GM12873 (cell line): ENCODE data around the gene TOR1B.

Experiments used
- TF ChIP-seq, protein P1 (sequence below): IDR thresholded peaks from 2 replicates; pipeline ENCODE4 v1.5.1; 2012; ENCODE audit warnings: low read depth, mild to moderate bottlenecking, moderate library complexity, low read length, control low read depth; ENCODE audit not compliant: insufficient read depth; ENCODE audit errors: missing control alignments

The TOR1B gene, protein sequence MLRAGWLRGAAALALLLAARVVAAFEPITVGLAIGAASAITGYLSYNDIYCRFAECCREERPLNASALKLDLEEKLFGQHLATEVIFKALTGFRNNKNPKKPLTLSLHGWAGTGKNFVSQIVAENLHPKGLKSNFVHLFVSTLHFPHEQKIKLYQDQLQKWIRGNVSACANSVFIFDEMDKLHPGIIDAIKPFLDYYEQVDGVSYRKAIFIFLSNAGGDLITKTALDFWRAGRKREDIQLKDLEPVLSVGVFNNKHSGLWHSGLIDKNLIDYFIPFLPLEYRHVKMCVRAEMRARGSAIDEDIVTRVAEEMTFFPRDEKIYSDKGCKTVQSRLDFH

DNA sequence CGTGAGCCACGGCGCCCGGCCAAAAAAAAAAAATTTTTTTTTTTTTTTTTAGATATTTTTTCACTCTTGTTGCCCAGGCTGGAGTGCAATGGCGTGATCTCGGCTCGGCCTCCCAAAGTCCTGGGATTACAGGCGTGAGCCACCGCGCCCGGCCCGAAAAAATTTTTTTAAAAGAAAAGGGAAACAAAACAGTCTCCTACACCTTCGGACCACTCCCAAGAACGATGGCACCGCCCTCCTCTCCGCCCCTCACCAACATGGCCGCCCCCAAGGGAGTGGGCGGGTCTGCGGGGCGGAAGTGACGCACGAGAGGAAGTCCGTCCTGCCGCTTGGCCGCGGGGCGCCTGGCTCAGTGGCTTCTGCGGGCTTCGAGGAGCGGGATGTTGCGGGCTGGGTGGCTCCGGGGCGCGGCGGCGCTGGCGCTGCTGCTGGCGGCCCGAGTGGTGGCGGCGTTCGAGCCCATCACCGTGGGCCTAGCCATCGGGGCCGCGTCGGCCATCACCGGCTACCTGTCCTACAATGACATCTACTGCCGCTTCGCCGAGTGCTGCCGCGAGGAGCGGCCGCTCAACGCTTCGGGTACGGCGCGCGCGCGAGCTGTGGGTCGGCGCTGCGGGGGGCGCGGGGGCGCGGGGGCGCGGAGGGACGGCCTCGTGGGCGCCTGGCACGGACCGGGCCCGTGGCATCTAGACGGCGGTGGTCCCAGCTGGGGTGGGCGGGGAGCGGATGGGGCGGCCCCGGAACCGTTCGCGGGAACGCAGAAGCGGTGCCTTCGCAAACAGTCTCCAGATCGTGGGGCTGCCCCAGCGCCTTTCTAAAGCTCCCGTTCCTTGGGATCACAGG, at the start of gene TOR1B:
Gene TOR1B (plus strand): TSS at position 352 of the 843 bp plus-strand sequence. CDS start 29 bp downstream, at position 381.
- TF ChIP-seq, protein P1, sequence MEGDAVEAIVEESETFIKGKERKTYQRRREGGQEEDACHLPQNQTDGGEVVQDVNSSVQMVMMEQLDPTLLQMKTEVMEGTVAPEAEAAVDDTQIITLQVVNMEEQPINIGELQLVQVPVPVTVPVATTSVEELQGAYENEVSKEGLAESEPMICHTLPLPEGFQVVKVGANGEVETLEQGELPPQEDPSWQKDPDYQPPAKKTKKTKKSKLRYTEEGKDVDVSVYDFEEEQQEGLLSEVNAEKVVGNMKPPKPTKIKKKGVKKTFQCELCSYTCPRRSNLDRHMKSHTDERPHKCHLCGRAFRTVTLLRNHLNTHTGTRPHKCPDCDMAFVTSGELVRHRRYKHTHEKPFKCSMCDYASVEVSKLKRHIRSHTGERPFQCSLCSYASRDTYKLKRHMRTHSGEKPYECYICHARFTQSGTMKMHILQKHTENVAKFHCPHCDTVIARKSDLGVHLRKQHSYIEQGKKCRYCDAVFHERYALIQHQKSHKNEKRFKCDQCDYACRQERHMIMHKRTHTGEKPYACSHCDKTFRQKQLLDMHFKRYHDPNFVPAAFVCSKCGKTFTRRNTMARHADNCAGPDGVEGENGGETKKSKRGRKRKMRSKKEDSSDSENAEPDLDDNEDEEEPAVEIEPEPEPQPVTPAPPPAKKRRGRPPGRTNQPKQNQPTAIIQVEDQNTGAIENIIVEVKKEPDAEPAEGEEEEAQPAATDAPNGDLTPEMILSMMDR: no peak

DNA sequence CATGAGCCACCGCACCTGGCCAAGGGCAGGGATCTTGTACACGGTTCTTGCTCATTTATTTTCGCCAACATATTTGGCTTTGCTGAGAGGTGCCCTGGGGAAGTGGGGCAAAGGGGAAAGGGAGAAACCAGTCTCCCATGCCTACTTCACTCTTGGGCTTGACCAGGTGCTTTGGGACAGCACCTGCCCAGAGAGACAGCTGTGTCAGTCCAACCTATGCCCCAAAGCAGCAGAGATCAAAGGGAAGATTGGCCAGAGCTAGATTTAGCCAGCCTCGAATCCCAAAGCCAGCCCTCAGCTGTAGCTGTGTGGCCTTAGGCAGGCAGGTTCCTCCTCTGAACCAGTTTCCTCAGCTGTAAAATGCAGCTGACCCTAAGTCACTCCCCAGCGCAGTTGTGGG, 47.8 kb upstream of the TOR1B start:
- TF ChIP-seq, protein P1: no peak

DNA sequence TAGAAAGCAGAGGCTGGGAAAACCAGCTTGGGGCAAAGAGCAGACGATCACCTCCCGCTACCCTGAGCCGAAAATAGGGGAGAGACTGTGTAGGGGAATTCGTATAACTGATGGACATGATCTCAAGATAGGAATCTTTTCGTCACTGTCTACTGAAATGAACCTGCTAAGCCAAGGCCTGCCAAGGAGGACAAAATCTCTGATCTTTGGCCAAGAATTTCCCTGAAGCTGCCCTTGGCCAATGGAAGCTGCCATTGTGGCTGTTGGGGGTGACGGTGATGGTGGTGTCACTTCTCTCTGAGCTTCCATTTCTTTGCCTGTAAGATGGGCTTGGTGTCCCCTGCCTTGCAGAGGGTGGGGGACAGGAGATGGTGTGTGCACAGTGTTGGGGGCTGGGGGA, 46.8 kb upstream of the TOR1B start:
- TF ChIP-seq, protein P1: no peak

DNA sequence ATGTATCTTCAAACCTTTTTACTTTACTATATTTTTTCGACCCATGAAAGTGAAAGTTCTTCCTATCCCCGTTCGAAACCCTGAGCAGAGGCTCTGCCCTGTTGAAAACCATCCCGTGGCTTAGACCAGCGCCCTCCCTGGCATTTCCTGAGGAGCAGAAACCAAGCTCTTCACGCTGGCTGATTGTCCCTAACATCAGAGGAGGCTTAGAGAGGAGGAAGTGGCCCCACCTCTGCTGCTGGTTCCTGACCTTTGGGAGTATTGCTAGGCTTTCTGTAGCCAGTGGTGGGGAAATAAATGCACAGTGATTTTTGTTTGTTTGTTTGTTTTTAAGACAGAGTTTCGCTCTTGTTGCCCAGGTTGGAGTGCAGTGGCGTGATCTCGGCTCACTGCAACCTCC, 45.9 kb upstream of the TOR1B start:
- TF ChIP-seq, protein P1: no peak

DNA sequence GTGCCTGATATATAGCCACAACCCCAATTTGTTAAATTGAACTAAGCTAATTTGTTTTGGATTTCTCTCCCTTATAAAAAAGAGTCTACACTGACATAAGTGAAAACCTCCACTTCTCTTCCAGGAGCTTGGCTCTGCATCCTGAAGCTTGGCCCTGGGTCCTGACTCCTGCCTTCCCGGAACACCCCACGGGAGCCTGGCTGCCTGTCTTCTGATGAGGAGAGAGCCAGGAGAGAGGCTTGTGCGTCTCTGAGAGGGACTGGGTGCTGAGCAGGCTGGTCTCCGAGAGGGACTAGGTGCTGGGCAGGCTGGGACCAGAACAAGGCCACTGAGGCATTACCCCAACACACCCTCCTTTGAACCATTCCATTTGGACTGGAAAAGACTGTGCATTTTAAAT, 43.7 kb upstream of the TOR1B start:
- TF ChIP-seq, protein P1: no peak

DNA sequence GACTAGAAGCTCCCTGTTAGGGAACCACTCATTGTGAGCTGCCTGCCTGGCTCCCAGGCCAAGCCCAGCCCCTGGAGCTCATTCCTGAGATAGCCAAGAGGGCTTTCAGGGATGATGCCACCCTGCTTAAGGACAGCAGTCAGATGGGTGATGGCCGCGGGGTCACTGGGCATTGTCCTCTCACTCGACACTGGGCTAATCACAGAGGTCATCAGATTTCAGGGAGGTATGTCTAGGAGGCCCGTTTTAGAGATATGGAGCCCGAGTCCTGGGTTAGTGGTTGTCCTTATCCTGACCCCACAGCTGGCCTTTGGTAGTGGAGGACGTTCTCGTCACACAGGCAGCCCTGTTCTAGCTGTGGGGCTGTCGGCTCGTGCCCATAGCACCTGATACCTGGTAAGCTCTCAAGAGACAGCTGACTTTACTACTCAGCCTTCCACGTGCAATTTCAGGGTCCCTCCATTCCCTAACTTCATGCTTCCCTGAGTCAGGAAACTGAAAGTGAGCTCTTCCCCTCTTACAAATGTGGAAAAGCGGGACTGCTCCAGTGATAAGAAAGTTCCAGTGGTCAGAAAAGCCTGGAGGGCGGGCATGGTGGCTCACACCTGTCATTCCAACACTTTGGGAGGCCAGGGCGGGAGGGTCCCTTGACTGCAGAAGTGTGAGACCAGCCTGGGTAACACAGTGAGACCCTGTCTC, 43.0 kb upstream of the TOR1B start:
- TF ChIP-seq, protein P1: no peak

DNA sequence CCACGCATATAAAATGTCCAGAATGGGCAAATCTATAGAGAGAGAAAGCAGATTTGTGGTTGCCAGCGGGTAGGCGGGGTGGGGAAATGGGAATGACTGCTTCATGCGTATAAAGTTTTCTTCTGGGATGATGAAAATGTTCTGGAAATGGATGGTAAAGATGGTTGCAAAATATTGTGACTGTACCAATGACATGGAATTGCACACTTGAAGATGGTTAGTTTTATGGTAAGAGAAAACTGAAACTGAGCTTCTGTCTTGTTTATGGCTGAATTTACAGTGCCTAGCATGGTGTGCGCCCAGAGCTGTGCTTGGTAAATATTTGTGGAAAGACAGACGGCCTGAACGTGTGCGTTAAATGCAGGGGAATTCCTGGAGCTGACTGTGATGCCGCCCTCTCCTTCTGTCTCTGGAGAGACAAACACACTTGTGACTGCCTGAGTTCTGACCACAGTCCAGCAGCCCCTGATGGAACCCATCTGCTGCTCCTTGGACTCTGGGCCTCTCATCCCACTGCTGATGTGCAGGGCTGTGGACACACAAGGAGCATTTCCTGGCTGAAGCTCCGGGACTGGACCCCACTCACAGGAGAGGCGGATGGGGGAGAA, 41.6 kb upstream of the TOR1B start:
- TF ChIP-seq, protein P1: no peak
